CD4-positive, alpha-beta memory T cell (primary cell): ENCODE results near the gene ONECUT2. TPM values are rescaled to one million over a fixed set of nuclear protein-coding genes. Genes with fewer than 3 reads are reported as not detected.

Experiments
- CTCF ChIA-PET: fragments of 350-600 bp; sonication (Branson Sonifier 250); formaldehyde crosslinking; loops from one replicate; lab custom pipeline; 2021; ENCODE audit warnings: inconsistent platforms; ENCODE audit not compliant: partially characterized antibody; lab: Charles Lee
- POLR2A ChIA-PET: fragments of 350-600 bp; sonication (Branson Sonifier 250); formaldehyde crosslinking; loops from one replicate; lab custom pipeline; 2021; ENCODE audit not compliant: partially characterized antibody; lab: Charles Lee
- DNase-seq, 5 donors: peaks; one replicate each; pipeline versions ENCODE4 v3.0.0 to v3.0.0-alpha.2; 2020 to 2022; ENCODE audit warnings: mixed read lengths in 1 of 5
- H3K27ac ChIP-seq: one replicate; pipeline ENCODE4 v1.7.0; 2013; ENCODE audit warnings: low read depth, low read length
- H3K27me3 ChIP-seq: 2 replicates; pipeline ENCODE4 v1.7.0; 2013; ENCODE audit warnings: mild to moderate bottlenecking, low read length, moderate library complexity; ENCODE audit not compliant: insufficient read depth
- H3K36me3 ChIP-seq: 2 replicates; pipeline ENCODE4 v1.7.0; 2013; ENCODE audit warnings: mild to moderate bottlenecking, low read length, moderate library complexity; ENCODE audit not compliant: insufficient read depth
- H3K4me1 ChIP-seq: 2 replicates; pipeline ENCODE4 v1.7.0; 2013; ENCODE audit warnings: mild to moderate bottlenecking, low read length, moderate library complexity; ENCODE audit not compliant: insufficient read depth
- H3K4me3 ChIP-seq, 2 donors: one replicate each; pipeline ENCODE4 v1.7.0; 2013; ENCODE audit warnings: low read length in 2 of 2, mild to moderate bottlenecking in 1 of 2
- H3K9me3 ChIP-seq, 2 donors: one replicate each; pipeline ENCODE4 v1.7.0; 2013; ENCODE audit warnings: low read length in 2 of 2, control low read depth in 1 of 2; ENCODE audit not compliant: control insufficient read depth in 1 of 2
- H3K27ac Mint-ChIP-seq, 7 donors: one replicate each; pipeline ENCODE4 v1.8.0; 2020 to 2021; ENCODE audit warnings: mixed read lengths in 7 of 7, mild to moderate bottlenecking in 6 of 7, inconsistent platforms in 3 of 7, moderate library complexity in 3 of 7
- H3K27me3 Mint-ChIP-seq, 2 donors: one replicate each; pipeline ENCODE4 v1.8.0; 2020 to 2021; ENCODE audit warnings: mixed read lengths in 2 of 2
- H3K36me3 Mint-ChIP-seq, 2 donors: one replicate each; pipeline ENCODE4 v1.8.0; 2020 to 2021; ENCODE audit warnings: mixed read lengths in 2 of 2, inconsistent platforms in 1 of 2, mild to moderate bottlenecking in 1 of 2
- H3K4me1 Mint-ChIP-seq, 4 donors: one replicate each; pipeline ENCODE4 v1.8.0; 2020 to 2021; ENCODE audit warnings: mixed read lengths in 4 of 4, mild to moderate bottlenecking in 1 of 4
- H3K4me3 Mint-ChIP-seq, 8 donors: one replicate each; pipeline ENCODE4 v1.8.0; 2020 to 2021; ENCODE audit warnings: mixed read lengths in 8 of 8, mild to moderate bottlenecking in 7 of 8, moderate library complexity in 6 of 8, inconsistent platforms in 3 of 8
- H3K9me3 Mint-ChIP-seq, 8 donors: one replicate each; pipeline ENCODE4 v1.8.0; 2020 to 2021; ENCODE audit warnings: mixed read lengths in 8 of 8, mild to moderate bottlenecking in 5 of 8, inconsistent platforms in 3 of 8, moderate library complexity in 1 of 8
- intact Hi-C: fragments of 100-400 bp; cut with micrococcal nuclease; formaldehyde crosslinking; loops from one replicate; pipeline ENCODE4 v1.15.1; 2023
- polyA plus RNA-seq, 2 donors: library from polyadenylated mRNA; unstranded; fragments of 300-500 nt; fragmentation: Illumina TruSeq; gene quantifications; one replicate each; pipeline ENCODE4 v1.2.3, GENCODE V29; 2021
- total RNA-seq, 2 experiments: library from RNA; stranded (reverse); gene quantifications; one replicate each; pipeline ENCODE4 v1.2.3, GENCODE V29; 2021

Gene ONECUT2
- total and polyA plus RNA-seq, 4 experiments from 2014 or later = not detected

DNA sequence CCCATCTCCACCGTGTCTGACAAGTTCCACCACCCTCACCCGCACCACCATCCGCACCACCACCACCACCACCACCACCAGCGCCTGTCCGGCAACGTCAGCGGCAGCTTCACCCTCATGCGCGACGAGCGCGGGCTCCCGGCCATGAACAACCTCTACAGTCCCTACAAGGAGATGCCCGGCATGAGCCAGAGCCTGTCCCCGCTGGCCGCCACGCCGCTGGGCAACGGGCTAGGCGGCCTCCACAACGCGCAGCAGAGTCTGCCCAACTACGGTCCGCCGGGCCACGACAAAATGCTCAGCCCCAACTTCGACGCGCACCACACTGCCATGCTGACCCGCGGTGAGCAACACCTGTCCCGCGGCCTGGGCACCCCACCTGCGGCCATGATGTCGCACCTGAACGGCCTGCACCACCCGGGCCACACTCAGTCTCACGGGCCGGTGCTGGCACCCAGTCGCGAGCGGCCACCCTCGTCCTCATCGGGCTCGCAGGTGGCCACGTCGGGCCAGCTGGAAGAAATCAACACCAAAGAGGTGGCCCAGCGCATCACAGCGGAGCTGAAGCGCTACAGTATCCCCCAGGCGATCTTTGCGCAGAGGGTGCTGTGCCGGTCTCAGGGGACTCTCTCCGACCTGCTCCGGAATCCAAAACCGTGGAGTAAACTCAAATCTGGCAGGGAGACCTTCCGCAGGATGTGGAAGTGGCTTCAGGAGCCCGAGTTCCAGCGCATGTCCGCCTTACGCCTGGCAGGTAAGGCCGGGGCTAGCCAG lies 1.2 kb downstream of the ONECUT2 start:
- ChIA-PET CTCF (no interaction called here), POLR2A (no interaction called here)
- Histone ChIP-seq H3K9me3 (no peaks in the 10 kb centered on the region), H3K27ac (no peak overlapping the region), H3K4me1 (peaks cover 44% of the 10 kb centered on the region), H3K27me3 (peaks cover 48% of the 10 kb centered on the region), H3K36me3 (no peaks in the 10 kb centered on the region), H3K4me3 (no peak overlapping the region)
- H3K9me3 Mint-ChIP-seq = peaks cover 0 to 32% (median 17%) of the 10 kb centered on the region in 8 donors
- peaks cover 63 to 71% of the 10 kb centered on the region in 2 donors for H3K27me3 Mint-ChIP-seq
- peak overlapping the region; percentile 39 to 86 (median 77) for H3K4me3 Mint-ChIP-seq
- intact Hi-C loops = no loop called here
- peaks cover 0 to 4% of the 10 kb centered on the region in 2 donors for H3K36me3 Mint-ChIP-seq
- H3K4me1 Mint-ChIP-seq = peaks cover 20 to 56% (median 36%) of the 10 kb centered on the region in 4 donors
- DNase-seq = no peak
- peak overlapping the region in 2 of 7 donors; percentile 18 to 21 for H3K27ac Mint-ChIP-seq

DNA sequence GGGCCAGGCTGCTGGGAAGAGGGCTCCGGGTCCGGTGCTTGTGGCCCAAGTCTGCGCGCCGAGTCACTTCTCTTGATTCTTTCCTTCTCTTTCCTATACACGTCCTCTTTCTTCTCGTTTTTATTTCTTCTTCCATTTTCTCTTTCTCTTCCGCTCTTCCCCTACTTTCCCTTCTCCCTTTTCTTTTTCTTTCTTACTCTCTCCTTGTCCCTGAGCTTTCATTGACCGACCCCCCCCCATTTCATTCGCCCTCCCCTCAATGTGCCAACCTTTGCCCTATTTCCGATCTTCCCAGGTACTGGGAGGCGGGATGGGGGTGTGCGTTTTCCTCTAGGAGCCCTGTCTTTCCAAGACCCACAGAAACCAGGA lies 1.8 kb downstream of the ONECUT2 start:
- no peak overlapping the region for H3K4me3 ChIP-seq
- H3K9me3 ChIP-seq = no peaks in the 10 kb centered on the region
- H3K27ac ChIP-seq = no peak overlapping the region
- intact Hi-C loops = no loop called here
- H3K4me1 ChIP-seq = peaks cover 44% of the 10 kb centered on the region
- DNase-seq = no peak
- H3K36me3 ChIP-seq = no peaks in the 10 kb centered on the region
- peaks cover 42% of the 10 kb centered on the region for H3K27me3 ChIP-seq
- peaks cover 20 to 59% (median 39%) of the 10 kb centered on the region in 4 donors for H3K4me1 Mint-ChIP-seq
- H3K9me3 Mint-ChIP-seq = peaks cover 0 to 26% (median 13%) of the 10 kb centered on the region in 8 donors
- ChIA-PET POLR2A (no interaction called here), CTCF (no interaction called here)
- H3K4me3 Mint-ChIP-seq = peak overlapping the region in 7 of 8 donors; percentile 39 to 86 (median 61)
- peaks cover 61 to 68% of the 10 kb centered on the region in 2 donors for H3K27me3 Mint-ChIP-seq
- H3K27ac Mint-ChIP-seq = no peak overlapping the region
- peaks cover 0 to 4% of the 10 kb centered on the region in 2 donors for H3K36me3 Mint-ChIP-seq

DNA sequence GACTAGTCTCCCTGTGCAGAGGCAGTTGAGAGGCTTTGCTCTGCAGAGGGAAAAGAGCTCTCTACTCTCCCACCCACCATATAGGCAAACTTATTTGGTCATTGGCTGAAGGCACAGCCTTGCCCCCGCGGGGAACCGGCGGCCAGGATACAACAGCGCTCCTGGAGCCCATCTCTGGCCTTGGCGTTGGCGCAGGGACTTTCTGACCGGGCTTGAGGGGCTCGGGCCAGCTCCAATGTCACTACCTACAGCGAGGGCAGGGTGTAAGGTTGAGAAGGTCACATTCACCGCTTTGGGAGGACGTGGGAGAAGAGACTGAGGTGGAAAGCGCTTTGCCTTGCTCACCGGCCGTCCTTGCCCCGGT lies 2.2 kb downstream of the ONECUT2 start:
- Histone ChIP-seq H3K9me3 (no peaks in the 10 kb centered on the region), H3K27me3 (peaks cover 44% of the 10 kb centered on the region), H3K4me1 (peaks cover 44% of the 10 kb centered on the region), H3K36me3 (no peaks in the 10 kb centered on the region), H3K27ac (no peak overlapping the region), H3K4me3 (no peak overlapping the region)
- intact Hi-C loops = no loop called here
- POLR2A ChIA-PET = no interaction called here
- Mint-ChIP-seq H3K9me3 (peaks cover 0 to 23% (median 10%) of the 10 kb centered on the region in 8 donors), H3K27me3 (peaks cover 61 to 64% of the 10 kb centered on the region in 2 donors), H3K4me1 (peaks cover 20 to 59% (median 39%) of the 10 kb centered on the region in 4 donors), H3K27ac (no peak overlapping the region), H3K36me3 (peaks cover 0 to 4% of the 10 kb centered on the region in 2 donors), H3K4me3 (peak overlapping the region; percentile 43 to 86 (median 62))
- CTCF ChIA-PET = no interaction called here
- peak in 1 of 5 donors; percentile 36 for DNase-seq

DNA sequence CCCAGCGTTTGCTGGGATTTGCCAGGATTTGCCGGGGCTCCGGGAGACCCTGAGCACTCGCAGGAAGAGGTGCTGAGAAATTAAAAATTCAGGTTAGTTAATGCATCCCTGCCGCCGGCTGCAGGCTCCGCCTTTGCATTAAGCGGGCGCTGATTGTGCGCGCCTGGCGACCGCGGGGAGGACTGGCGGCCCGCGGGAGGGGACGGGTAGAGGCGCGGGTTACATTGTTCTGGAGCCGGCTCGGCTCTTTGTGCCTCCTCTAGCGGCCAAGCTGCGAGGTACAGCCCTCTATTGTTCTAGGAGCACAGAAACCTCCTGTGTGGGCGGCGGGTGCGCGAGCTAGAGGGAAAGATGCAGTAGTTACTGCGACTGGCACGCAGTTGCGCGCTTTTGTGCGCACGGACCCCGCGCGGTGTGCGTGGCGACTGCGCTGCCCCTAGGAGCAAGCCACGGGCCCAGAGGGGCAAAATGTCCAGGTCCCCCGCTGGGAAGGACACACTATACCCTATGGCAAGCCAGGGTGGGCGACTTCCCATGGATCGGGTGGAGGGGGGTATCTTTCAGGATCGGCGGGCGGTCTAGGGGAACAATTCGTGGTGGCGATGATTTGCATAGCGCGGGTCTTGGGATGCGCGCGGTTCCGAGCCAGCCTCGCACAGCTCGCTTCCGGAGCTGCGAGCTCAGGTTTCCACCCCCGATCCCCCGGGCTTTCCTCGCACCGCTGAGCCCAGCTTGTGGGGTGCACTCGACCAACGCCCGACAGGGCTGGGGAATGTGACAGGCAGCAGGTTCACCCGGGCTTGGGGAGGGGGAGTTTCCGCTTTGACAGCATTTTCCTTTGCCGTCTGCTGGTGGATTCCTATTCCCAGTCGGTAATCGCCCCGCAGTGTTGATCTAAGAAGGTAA lies 2.8 kb downstream of the ONECUT2 start:
- CTCF ChIA-PET = no interaction called here
- no peak overlapping the region for H3K4me3 ChIP-seq
- H3K4me1 Mint-ChIP-seq = peaks cover 20 to 59% (median 39%) of the 10 kb centered on the region in 4 donors

DNA sequence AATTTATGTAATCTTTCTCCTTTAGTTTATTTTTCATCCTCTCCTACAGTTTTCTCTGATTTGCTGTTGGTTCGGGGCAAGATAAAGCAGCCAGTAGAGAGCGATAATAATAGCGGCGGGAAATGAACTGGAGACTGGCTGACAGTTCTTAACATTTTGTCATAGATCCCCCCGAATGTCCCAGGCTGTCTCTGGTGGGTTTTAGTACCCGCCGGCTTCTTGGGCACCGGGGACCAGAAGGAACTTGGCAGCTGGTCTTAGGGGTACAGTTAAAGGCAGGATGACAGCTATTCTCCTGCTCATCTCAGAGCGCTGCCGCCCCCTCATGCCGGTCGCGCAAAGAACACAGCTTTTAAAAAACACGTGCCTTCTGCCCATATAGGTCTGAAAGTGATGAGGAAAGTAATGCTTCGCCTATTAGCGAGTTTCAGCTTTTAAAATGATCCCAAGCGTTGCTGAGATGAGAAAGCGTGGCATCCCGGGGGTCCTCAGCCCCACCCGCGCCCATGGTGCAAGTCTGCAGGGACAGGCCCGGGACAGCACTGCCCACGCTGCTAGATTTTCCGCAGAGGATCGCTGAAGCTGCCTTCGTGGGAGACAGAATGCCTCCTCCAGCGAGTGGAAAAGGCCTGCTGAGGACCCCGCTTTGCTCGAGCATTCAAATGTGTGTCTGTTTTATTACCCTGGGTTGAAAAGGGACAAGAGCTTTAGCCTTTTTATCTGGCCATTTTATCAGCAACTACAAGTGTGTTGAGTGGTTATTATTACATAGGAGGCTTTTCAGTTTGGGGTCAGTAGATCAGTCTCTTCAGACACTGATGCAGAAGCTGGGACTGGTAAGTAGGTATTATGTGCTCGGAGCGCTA lies 3.8 kb downstream of the ONECUT2 start:
- H3K4me3 ChIP-seq = no peak overlapping the region
- Mint-ChIP-seq H3K27me3 (peaks cover 61 to 66% of the 10 kb centered on the region in 2 donors), H3K4me1 (peaks cover 18 to 59% (median 38%) of the 10 kb centered on the region in 4 donors), H3K36me3 (peaks cover 0 to 4% of the 10 kb centered on the region in 2 donors), H3K4me3 (peak overlapping the region in 7 of 8 donors; percentile 11 to 81 (median 56)), H3K27ac (no peak overlapping the region), H3K9me3 (peaks cover 0 to 19% (median 7%) of the 10 kb centered on the region in 8 donors)
- no peaks in the 10 kb centered on the region for H3K9me3 ChIP-seq
- H3K4me1 ChIP-seq = peaks cover 44% of the 10 kb centered on the region
- CTCF ChIA-PET = no interaction called here
- no peak overlapping the region for H3K27ac ChIP-seq
- POLR2A ChIA-PET = no interaction called here
- H3K27me3 ChIP-seq = peaks cover 37% of the 10 kb centered on the region
- intact Hi-C loops = no loop called here
- no peaks in the 10 kb centered on the region for H3K36me3 ChIP-seq
- no peak for DNase-seq

More for the DNA sequence above, 2.8 kb downstream of the ONECUT2 start:
- H3K9me3 ChIP-seq = no peaks in the 10 kb centered on the region
- POLR2A ChIA-PET = no interaction called here
- Mint-ChIP-seq H3K4me3 (peak overlapping the region in 7 of 8 donors; percentile 42 to 86 (median 56)), H3K36me3 (peaks cover 0 to 4% of the 10 kb centered on the region in 2 donors), H3K27me3 (peaks cover 65 to 66% of the 10 kb centered on the region in 2 donors), H3K27ac (no peak overlapping the region), H3K9me3 (peaks cover 0 to 23% (median 9%) of the 10 kb centered on the region in 8 donors)
- H3K36me3 ChIP-seq = no peaks in the 10 kb centered on the region
- intact Hi-C loops = no loop called here
- H3K27me3 ChIP-seq = peaks cover 47% of the 10 kb centered on the region
- H3K27ac ChIP-seq = no peak overlapping the region
- peaks cover 44% of the 10 kb centered on the region for H3K4me1 ChIP-seq
- DNase-seq = peak in 1 of 5 donors; percentile 39

DNA sequence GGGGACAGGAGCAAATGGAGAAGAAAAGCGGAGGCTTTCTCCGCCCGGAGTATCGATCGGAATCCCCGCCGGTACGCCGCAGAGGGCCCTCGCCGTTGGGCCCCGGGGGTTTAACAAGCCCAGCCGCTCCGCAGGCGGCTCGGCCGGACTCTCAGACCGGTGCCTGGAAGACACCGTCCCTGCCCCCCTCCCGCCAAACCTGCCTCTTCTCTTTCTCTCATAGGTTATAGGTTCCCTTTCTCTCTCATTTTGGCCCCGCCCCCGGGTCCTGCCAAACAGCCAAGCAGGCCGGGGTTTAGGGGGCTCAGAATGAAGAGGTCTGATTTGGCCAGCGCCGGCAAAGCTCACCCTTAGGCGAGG lies 4.4 kb downstream of the ONECUT2 start:
- Mint-ChIP-seq H3K4me3 (peak overlapping the region in 4 of 8 donors; percentile 17 to 81 (median 22)), H3K4me1 (peaks cover 14 to 52% (median 34%) of the 10 kb centered on the region in 4 donors), H3K27ac (no peak overlapping the region), H3K36me3 (peaks cover 0 to 4% of the 10 kb centered on the region in 2 donors), H3K9me3 (peaks cover 0 to 15% (median 4%) of the 10 kb centered on the region in 8 donors), H3K27me3 (peaks cover 59 to 64% of the 10 kb centered on the region in 2 donors)
- H3K4me1 ChIP-seq = peaks cover 40% of the 10 kb centered on the region
- ChIA-PET CTCF (no interaction called here), POLR2A (no interaction called here)
- no peak overlapping the region for H3K27ac ChIP-seq
- no peak for DNase-seq
- no peaks in the 10 kb centered on the region for H3K9me3 ChIP-seq
- peaks cover 31% of the 10 kb centered on the region for H3K27me3 ChIP-seq
- H3K36me3 ChIP-seq = no peaks in the 10 kb centered on the region
- no peak overlapping the region for H3K4me3 ChIP-seq
- intact Hi-C loops = no loop called here
